ENCODE measurements around the gene TCFL5.

- TF ChIP-seq CTCF (IDR thresholded peaks at IDR 0.05), result no peak
- no peak for TF ChIP-seq ZNF138 (CRISPR knock-in tag; conservative IDR thresholded peaks at IDR 0.05)
- TF ChIP-seq CREM (CRISPR knock-in tag; IDR thresholded peaks at IDR 0.05), result no peak
- TF ChIP-seq MAX (CRISPR knock-in tag; IDR thresholded peaks at IDR 0.05), result no peak
- no peak for TF ChIP-seq STAT6 (CRISPR knock-in tag; conservative IDR thresholded peaks at IDR 0.05; ENCODE audit: low read depth)
- TF ChIP-seq SP1 (CRISPR knock-in tag; conservative IDR thresholded peaks at IDR 0.05), result no peak
- no peak for TF ChIP-seq ATF6 (CRISPR knock-in tag; IDR thresholded peaks at IDR 0.05)
- no peak for TF ChIP-seq CBFB (CRISPR knock-in tag; IDR thresholded peaks at IDR 0.05; ENCODE audit: low read depth)
- no peak for TF ChIP-seq GABPB1 (CRISPR knock-in tag; IDR thresholded peaks at IDR 0.05)
- no peak for TF ChIP-seq IRF1 (CRISPR knock-in tag; IDR thresholded peaks at IDR 0.05)
- no peak for TF ChIP-seq MYBL2 (CRISPR knock-in tag; IDR thresholded peaks at IDR 0.05)
- TF ChIP-seq FOXP1 (CRISPR knock-in tag; IDR thresholded peaks at IDR 0.05; ENCODE audit: borderline replicate concordance), result no peak
- TF ChIP-seq TEAD4 (CRISPR knock-in tag; IDR thresholded peaks at IDR 0.05), result no peak
- no peak for TF ChIP-seq ATF2 (CRISPR knock-in tag; IDR thresholded peaks at IDR 0.05; ENCODE audit: borderline replicate concordance, low read depth)
Observed at GRCh38 chr20:62901891-62902290, 40.3 kb upstream of the TCFL5 start.

Data from WTC11 (cell line).